Liver (tissue), 9 donors: ENCODE data around the gene HTR7. TPM values are rescaled to one million over a fixed set of nuclear protein-coding genes. Genes with fewer than 3 reads are reported as not detected.

Source experiments
- DNase-seq: peaks from one replicate; pipeline ENCODE4 v3.0.0-alpha.2; 2017; ENCODE audit warnings: low spot score
- H3K27ac ChIP-seq, 2 donors: one replicate each; pipeline ENCODE4 v1.7.0; 2013; ENCODE audit warnings: inconsistent platforms in 2 of 2, low read length in 2 of 2, control low read depth in 1 of 2, low read depth in 1 of 2, mild to moderate bottlenecking in 1 of 2
- H3K27me3 ChIP-seq, 4 donors: one replicate each; pipeline versions ENCODE4 v1.6.1 to v1.7.0; 2013; ENCODE audit warnings: low read length in 3 of 4, inconsistent platforms in 1 of 4, mild to moderate bottlenecking in 1 of 4, moderate library complexity in 1 of 4; ENCODE audit not compliant: control insufficient read depth in 4 of 4, insufficient read depth in 4 of 4
- H3K36me3 ChIP-seq, 4 donors: one replicate each; pipeline versions ENCODE4 v1.6.1 to v1.7.0; 2013; ENCODE audit warnings: low read length in 3 of 4, mild to moderate bottlenecking in 3 of 4, low read depth in 1 of 4, moderate library complexity in 1 of 4; ENCODE audit not compliant: control insufficient read depth in 4 of 4, insufficient read depth in 3 of 4
- H3K4me1 ChIP-seq, 4 donors: one replicate each; pipeline versions ENCODE4 v1.6.1 to v1.7.0; 2013; ENCODE audit warnings: low read length in 3 of 4, mild to moderate bottlenecking in 3 of 4, moderate library complexity in 1 of 4; ENCODE audit not compliant: control insufficient read depth in 4 of 4, insufficient read depth in 4 of 4
- H3K4me3 ChIP-seq, 3 donors: one replicate each; pipeline versions ENCODE4 v1.6.1 to v1.7.0; 2013; ENCODE audit warnings: low read length in 3 of 3, control low read depth in 1 of 3, low read depth in 1 of 3, mild to moderate bottlenecking in 1 of 3
- H3K9ac ChIP-seq, 2 donors: one replicate each; pipeline ENCODE4 v1.7.0; 2013; ENCODE audit warnings: low read length in 2 of 2, mild to moderate bottlenecking in 2 of 2, moderate library complexity in 2 of 2, control low read depth in 1 of 2, low read depth in 1 of 2
- H3K9me3 ChIP-seq, 4 donors: one replicate each; pipeline versions ENCODE4 v1.6.1 to v1.7.0; 2013; ENCODE audit warnings: low read length in 3 of 4; ENCODE audit not compliant: control insufficient read depth in 4 of 4
- ATF3 ChIP-seq: IDR thresholded peaks from 2 replicates; pipeline ENCODE4 v1.6.1; 2016; ENCODE audit warnings: antibody characterized with exemption
- CTCF ChIP-seq: fragments of 150-350 bp; IDR thresholded peaks from 2 replicates; pipeline ENCODE4 v1.5.1; 2017; ENCODE audit warnings: improper control_type of control experiment, low read depth, low read length; ENCODE audit not compliant: missing input control
- EGR1 ChIP-seq, 2 donors: IDR thresholded peaks; 2 replicates each; pipeline ENCODE4 v1.6.1; 2016 to 2018; ENCODE audit warnings: antibody characterized with exemption in 2 of 2, low read depth in 2 of 2
- FOXA1 ChIP-seq: IDR thresholded peaks from 2 replicates; pipeline ENCODE4 v1.6.1; 2016; ENCODE audit warnings: antibody characterized with exemption
- FOXA2 ChIP-seq: IDR thresholded peaks from 2 replicates; pipeline ENCODE4 v1.6.1; 2016; ENCODE audit warnings: antibody characterized with exemption
- HNF4A ChIP-seq, 2 donors: conservative IDR thresholded peaks; 2 replicates each; pipeline ENCODE4 v1.6.1; 2016; ENCODE audit warnings: antibody characterized with exemption in 2 of 2, mild to moderate bottlenecking in 2 of 2
- HNF4G ChIP-seq: IDR thresholded peaks from 2 replicates; pipeline ENCODE4 v1.6.1; 2016; ENCODE audit warnings: antibody characterized with exemption
- JUND ChIP-seq, 2 donors: IDR thresholded peaks; 2 replicates each; pipeline ENCODE4 v1.6.1; 2016; ENCODE audit warnings: antibody characterized with exemption in 2 of 2
- NR2F2 ChIP-seq: IDR thresholded peaks from 2 replicates; pipeline ENCODE4 v1.6.1; 2016; ENCODE audit warnings: antibody characterized with exemption
- RAD21 ChIP-seq, 2 donors: IDR thresholded peaks; 2 replicates each; pipeline ENCODE4 v1.6.1; 2016; ENCODE audit warnings: antibody characterized with exemption in 2 of 2, mild to moderate bottlenecking in 2 of 2
- RXRA ChIP-seq, 2 donors: IDR thresholded peaks; 2 replicates each; pipeline ENCODE4 v1.6.1; 2017 to 2018; ENCODE audit warnings: antibody characterized with exemption in 2 of 2, mild to moderate bottlenecking in 1 of 2
- SP1 ChIP-seq: IDR thresholded peaks from 2 replicates; pipeline ENCODE4 v1.6.1; 2018; ENCODE audit warnings: antibody characterized with exemption, mild to moderate bottlenecking
- TAF1 ChIP-seq: conservative IDR thresholded peaks from 2 replicates; pipeline ENCODE4 v1.6.1; 2016; ENCODE audit warnings: antibody characterized with exemption, mild to moderate bottlenecking
- YY1 ChIP-seq: IDR thresholded peaks from 2 replicates; pipeline ENCODE4 v1.6.1; 2016; ENCODE audit warnings: antibody characterized with exemption, mild to moderate bottlenecking
- ZBTB33 ChIP-seq: IDR thresholded peaks from 2 replicates; pipeline ENCODE4 v1.6.1; 2016; ENCODE audit warnings: antibody characterized with exemption
- WGBS: extraction: QIAGEN DNeasy Blood & Tissue Kit; methylation state at CpG from one replicate; pipeline ENCODE4 v1.1.7; 2013; 5-methylcytosine and 5-hydroxymethylcytosine counted together
- polyA plus RNA-seq, 2 donors: library from polyadenylated mRNA; stranded (reverse) in 1 of 2; unstranded in 1 of 2; fragments of 200-250 nt in 1 of 2; fragments of >200 nt in 1 of 2; fragmentation: Nextera tagmentation in 1 of 2; extraction: Ambion mirVana in 1 of 2; gene quantifications; one replicate each; pipeline versions ENCODE4 v1.2.1 to v1.2.3, GENCODE V29; 2013 to 2015
- total RNA-seq, 2 donors: library from RNA; depleted of rRNA; stranded (reverse); fragments of >200 nt; gene quantifications; one replicate each; pipeline ENCODE4 v1.2.3, GENCODE V29; 2014
- TF ChIP-seq, protein P1 (sequence below): IDR thresholded peaks from 2 replicates; pipeline ENCODE4 v1.6.1; 2016; ENCODE audit warnings: antibody characterized with exemption, mild to moderate bottlenecking
- TF ChIP-seq, protein P2 (sequence below): IDR thresholded peaks from 2 replicates; pipeline ENCODE4 v1.6.1; 2016; ENCODE audit warnings: antibody characterized with exemption
- donor health status: healthy.
- donor health status: healthy.
- donor health status: healthy.
- donor health status: healthy.
- donor health status: healthy.

Gene HTR7
- total and polyA plus RNA-seq, 4 donors, result 0.17 to 0.61 (median 0.18) TPM; not detected in 1

GRCh38 chr10:90860790-90861189, 3.0 kb upstream of the HTR7 start:
- H3K36me3 ChIP-seq, result no peaks in the 10 kb centered on the region
- H3K4me1 ChIP-seq, result peaks cover 3 to 10% (median 5%) of the 10 kb centered on the region in 4 donors
- no peaks in the 10 kb centered on the region for H3K9me3 ChIP-seq
- H3K27me3 ChIP-seq, result peaks cover 0 to 12% (median 1%) of the 10 kb centered on the region in 4 donors
- no peak overlapping the region for H3K9ac ChIP-seq
- WGBS, result 75% methylated on average over 1 of the region's 1 CpG
- no peak for DNase-seq
- TF ChIP-seq HNF4A (conservative IDR thresholded peaks at IDR 0.05) (no peak), CTCF (no peak), RAD21 (IDR thresholded peaks at IDR 0.05) (no peak), RXRA (IDR thresholded peaks at IDR 0.05) (no peak), FOXA1 (no peak), ATF3 (no peak), ZBTB33 (no peak), EGR1 (IDR thresholded peaks at IDR 0.05; ENCODE audit: low read depth in 2 of 2) (no peak), FOXA2 (no peak), SP1 (no peak), HNF4G (no peak), JUND (IDR thresholded peaks at IDR 0.05) (no peak), NR2F2 (no peak), TAF1 (no peak)
- TF ChIP-seq, protein P1, sequence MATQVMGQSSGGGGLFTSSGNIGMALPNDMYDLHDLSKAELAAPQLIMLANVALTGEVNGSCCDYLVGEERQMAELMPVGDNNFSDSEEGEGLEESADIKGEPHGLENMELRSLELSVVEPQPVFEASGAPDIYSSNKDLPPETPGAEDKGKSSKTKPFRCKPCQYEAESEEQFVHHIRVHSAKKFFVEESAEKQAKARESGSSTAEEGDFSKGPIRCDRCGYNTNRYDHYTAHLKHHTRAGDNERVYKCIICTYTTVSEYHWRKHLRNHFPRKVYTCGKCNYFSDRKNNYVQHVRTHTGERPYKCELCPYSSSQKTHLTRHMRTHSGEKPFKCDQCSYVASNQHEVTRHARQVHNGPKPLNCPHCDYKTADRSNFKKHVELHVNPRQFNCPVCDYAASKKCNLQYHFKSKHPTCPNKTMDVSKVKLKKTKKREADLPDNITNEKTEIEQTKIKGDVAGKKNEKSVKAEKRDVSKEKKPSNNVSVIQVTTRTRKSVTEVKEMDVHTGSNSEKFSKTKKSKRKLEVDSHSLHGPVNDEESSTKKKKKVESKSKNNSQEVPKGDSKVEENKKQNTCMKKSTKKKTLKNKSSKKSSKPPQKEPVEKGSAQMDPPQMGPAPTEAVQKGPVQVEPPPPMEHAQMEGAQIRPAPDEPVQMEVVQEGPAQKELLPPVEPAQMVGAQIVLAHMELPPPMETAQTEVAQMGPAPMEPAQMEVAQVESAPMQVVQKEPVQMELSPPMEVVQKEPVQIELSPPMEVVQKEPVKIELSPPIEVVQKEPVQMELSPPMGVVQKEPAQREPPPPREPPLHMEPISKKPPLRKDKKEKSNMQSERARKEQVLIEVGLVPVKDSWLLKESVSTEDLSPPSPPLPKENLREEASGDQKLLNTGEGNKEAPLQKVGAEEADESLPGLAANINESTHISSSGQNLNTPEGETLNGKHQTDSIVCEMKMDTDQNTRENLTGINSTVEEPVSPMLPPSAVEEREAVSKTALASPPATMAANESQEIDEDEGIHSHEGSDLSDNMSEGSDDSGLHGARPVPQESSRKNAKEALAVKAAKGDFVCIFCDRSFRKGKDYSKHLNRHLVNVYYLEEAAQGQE, result no peak
- H3K4me3 ChIP-seq, result no peak overlapping the region
- no peak overlapping the region for H3K27ac ChIP-seq

DNA sequence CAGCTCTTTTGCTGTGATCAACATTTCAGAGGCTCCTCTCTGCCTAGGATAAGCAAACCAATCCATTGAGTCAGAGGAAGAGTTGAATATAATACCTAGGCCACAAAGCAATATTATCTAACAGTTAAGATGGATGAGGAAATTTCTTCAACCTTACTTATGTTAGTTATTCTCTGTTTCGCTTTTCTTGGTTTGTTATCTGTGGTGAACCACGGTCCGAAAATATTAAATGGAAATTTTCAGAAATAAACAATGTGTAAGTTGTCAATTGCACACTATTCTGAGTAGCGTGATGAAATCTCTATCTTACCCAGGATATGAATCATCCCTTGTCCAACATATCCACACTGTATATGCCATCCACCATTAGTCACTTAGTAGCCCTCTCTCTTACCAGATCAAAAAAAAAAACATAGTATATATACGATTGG, 1.5 kb upstream of the HTR7 start:
- Histone ChIP-seq H3K27me3 (peaks cover 0 to 17% (median 5%) of the 10 kb centered on the region in 4 donors), H3K9me3 (no peaks in the 10 kb centered on the region), H3K9ac (no peak overlapping the region), H3K4me1 (peaks cover 3 to 10% (median 5%) of the 10 kb centered on the region in 4 donors), H3K4me3 (no peak overlapping the region), H3K36me3 (no peaks in the 10 kb centered on the region), H3K27ac (no peak overlapping the region)
- WGBS, result 87% methylated on average over 5 of the region's 5 CpGs
- TF ChIP-seq FOXA2 (no peak), FOXA1 (no peak), RAD21 (IDR thresholded peaks at IDR 0.05) (no peak), ZBTB33 (no peak), TAF1 (no peak), HNF4A (conservative IDR thresholded peaks at IDR 0.05) (no peak), YY1 (no peak), HNF4G (no peak)
- TF ChIP-seq, protein P2, sequence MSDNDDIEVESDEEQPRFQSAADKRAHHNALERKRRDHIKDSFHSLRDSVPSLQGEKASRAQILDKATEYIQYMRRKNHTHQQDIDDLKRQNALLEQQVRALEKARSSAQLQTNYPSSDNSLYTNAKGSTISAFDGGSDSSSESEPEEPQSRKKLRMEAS, result no peak
- no peak for DNase-seq
